Measurements from ENCODE around the gene INAFM1. TPM values are rescaled to one million over a fixed set of nuclear protein-coding genes. Genes with fewer than 3 reads are reported as not detected.
"Not testable (repeated sequence)": the region's sequence is repeated elsewhere in the genome, so short reads cannot be mapped to it uniquely, and the experiment has no call there.

The INAFM1 gene
- polyA plus RNA-seq, 1 donor = 9.2 TPM

DNA sequence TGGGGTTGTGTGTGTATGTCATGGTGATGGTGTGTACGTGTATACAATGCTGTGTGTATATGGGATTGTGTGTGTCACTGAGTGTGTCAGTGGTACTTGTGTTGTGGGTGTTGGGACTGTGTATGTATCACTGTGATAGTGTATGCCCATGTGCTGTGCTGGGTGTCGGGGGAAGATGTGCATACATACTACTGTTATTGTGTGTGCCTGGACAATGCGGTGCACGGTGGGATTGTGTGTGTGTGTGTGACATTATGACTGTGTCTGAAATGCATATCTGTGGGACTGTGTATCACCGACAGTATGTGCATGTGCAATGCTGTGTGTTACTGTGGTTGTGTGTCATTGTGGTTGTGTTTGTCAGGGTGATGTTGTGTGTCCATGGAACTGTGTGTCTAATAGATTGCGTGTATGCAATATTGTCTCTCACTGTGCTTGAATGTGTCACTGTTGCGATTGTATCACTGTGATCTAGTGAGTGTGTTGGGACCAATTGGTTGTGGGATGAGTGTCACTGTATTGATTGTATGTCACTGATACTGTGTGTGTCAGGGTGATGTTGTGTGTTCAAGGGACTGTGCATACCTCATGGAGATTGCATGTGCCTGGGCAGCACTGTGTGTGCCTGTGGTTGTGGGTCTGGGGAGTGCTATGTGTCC is 32.6 kb upstream of the INAFM1 start:
- Histone ChIP-seq H3K4me1 (ENCODE audit: control insufficient read depth, insufficient read depth, low read length) (peaks cover 23% of the 10 kb centered on the region), H3K27me3 (ENCODE audit: control insufficient read depth, insufficient read depth, low read length) (peaks cover 44% of the 10 kb centered on the region), H3K36me3 (ENCODE audit: control insufficient read depth, insufficient read depth, low read length) (no peaks in the 10 kb centered on the region), H3K9me3 (ENCODE audit: control insufficient read depth, low read depth, low read length) (peaks cover 4% of the 10 kb centered on the region), H3K27ac (ENCODE audit: low read length) (no peak overlapping the region), H3K4me3 (ENCODE audit: low read length) (no peak overlapping the region)
- no peak for DNase-seq
- 100% methylated on average over 1 of the region's 7 CpGs for WGBS (ENCODE audit: insufficient coverage, low lambda C conversion rate)

DNA sequence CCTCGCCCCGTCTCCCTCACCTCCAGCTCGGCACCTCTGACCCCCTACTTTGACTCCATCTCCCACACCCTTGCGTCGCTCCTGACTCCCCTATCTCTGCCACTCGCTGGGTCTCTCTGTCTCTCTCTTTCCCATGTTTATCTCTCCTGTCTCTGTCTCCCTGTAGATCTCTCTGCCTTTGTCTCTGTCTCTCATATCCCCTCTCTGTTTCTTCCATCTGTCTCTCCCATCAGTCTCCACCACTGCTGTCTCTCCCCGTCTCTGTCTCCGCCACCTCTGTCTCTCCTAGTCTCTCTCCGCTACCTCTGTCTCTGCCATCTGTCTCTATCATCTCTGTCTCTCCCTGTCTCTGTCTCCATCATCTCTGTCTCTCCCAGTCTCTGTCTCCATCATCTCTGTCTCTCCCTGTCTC is 31.3 kb upstream of the INAFM1 start:
- WGBS (ENCODE audit: insufficient coverage, low lambda C conversion rate) = 31% methylated on average over 3 of the region's 9 CpGs

DNA sequence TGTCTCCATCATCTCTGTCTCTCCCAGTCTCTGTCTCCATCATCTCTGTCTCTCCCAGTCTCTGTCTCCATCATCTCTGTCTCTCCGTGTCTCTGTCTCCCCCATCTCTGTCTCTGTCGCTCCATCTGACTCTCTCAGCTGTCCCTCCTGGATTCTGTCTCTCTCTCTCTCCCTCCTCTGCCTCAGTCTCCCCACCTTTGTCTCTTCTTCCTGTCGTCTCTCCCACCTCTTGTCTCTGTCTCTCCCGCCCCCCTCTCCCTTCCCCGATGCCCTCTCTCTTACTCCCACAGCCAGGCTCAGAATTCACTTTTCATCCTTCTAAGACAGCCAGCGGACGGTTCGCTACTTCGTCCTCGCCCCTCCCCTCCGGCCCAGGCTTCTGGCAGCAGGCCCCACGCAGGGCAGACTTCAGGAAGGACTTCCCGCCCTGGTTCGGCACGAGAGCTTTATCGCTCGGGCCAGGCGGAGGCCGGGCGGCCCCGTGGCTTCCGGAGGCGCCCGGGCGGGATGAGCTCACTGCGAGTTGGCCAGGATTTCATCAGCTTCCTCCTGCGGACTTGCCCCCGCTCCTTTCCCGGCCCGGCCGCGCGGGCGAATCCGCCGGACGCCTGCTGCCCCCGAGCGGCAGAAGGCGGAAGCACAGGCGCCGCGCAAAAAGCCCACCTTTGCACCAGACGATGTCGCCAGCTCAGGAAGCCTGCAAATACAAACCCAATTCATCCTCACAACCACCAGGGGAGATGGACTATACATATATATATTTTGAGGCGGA is 30.7 kb upstream of the INAFM1 start:
- peak overlapping the region; percentile 30 for H3K27ac ChIP-seq (ENCODE audit: low read length)

More for the DNA sequence above, 31.3 kb upstream of the INAFM1 start:
- Histone ChIP-seq H3K4me1 (ENCODE audit: control insufficient read depth, insufficient read depth, low read length) (peaks cover 23% of the 10 kb centered on the region), H3K9me3 (ENCODE audit: control insufficient read depth, low read depth, low read length) (peaks cover 4% of the 10 kb centered on the region), H3K27me3 (ENCODE audit: control insufficient read depth, insufficient read depth, low read length) (peaks cover 44% of the 10 kb centered on the region), H3K4me3 (ENCODE audit: low read length) (no peak overlapping the region), H3K27ac (ENCODE audit: low read length) (no peak overlapping the region), H3K36me3 (ENCODE audit: control insufficient read depth, insufficient read depth, low read length) (no peaks in the 10 kb centered on the region)
- no peak for DNase-seq

GRCh38 chr19:47247308-47247990 is 27.2 kb upstream of the INAFM1 start:
- H3K4me1 ChIP-seq (ENCODE audit: control insufficient read depth, insufficient read depth, low read length) = peaks cover 12% of the 10 kb centered on the region
- 76% methylated on average over 4 of the region's 25 CpGs for WGBS (ENCODE audit: insufficient coverage, low lambda C conversion rate)
- H3K9me3 ChIP-seq (ENCODE audit: control insufficient read depth, low read depth, low read length) = peaks cover 4% of the 10 kb centered on the region
- H3K27me3 ChIP-seq (ENCODE audit: control insufficient read depth, insufficient read depth, low read length) = peaks cover 11% of the 10 kb centered on the region
- peak; percentile 60 to 63 for DNase-seq
- no peak overlapping the region for H3K4me3 ChIP-seq (ENCODE audit: low read length)
- no peak overlapping the region for H3K27ac ChIP-seq (ENCODE audit: low read length)
- H3K36me3 ChIP-seq (ENCODE audit: control insufficient read depth, insufficient read depth, low read length) = no peaks in the 10 kb centered on the region

More for the DNA sequence above, 30.7 kb upstream of the INAFM1 start:
- no peaks in the 10 kb centered on the region for H3K36me3 ChIP-seq (ENCODE audit: control insufficient read depth, insufficient read depth, low read length)
- DNase-seq = peak; percentile 94 to 96
- H3K4me3 ChIP-seq (ENCODE audit: low read length) = peak overlapping the region; percentile 25
- H3K27me3 ChIP-seq (ENCODE audit: control insufficient read depth, insufficient read depth, low read length) = peaks cover 40% of the 10 kb centered on the region
- 10% methylated on average over 5 of the region's 46 CpGs for WGBS (ENCODE audit: insufficient coverage, low lambda C conversion rate)
- peaks cover 4% of the 10 kb centered on the region for H3K9me3 ChIP-seq (ENCODE audit: control insufficient read depth, low read depth, low read length)
- peaks cover 23% of the 10 kb centered on the region for H3K4me1 ChIP-seq (ENCODE audit: control insufficient read depth, insufficient read depth, low read length)

- not testable (repeated sequence) for H3K4me3 ChIP-seq (ENCODE audit: low read length); H3K9me3 ChIP-seq (ENCODE audit: control insufficient read depth, low read depth, low read length); H3K4me1 ChIP-seq (ENCODE audit: control insufficient read depth, insufficient read depth, low read length); H3K27ac ChIP-seq (ENCODE audit: low read length); DNase-seq; H3K36me3 ChIP-seq (ENCODE audit: control insufficient read depth, insufficient read depth, low read length); H3K27me3 ChIP-seq (ENCODE audit: control insufficient read depth, insufficient read depth, low read length)
- no CpG with 5 or more reads among the region's 8 CpGs for WGBS (ENCODE audit: insufficient coverage, low lambda C conversion rate)
These were observed 21.7 kb upstream of the INAFM1 start for GRCh38 chr19:47253016-47253415.

DNA sequence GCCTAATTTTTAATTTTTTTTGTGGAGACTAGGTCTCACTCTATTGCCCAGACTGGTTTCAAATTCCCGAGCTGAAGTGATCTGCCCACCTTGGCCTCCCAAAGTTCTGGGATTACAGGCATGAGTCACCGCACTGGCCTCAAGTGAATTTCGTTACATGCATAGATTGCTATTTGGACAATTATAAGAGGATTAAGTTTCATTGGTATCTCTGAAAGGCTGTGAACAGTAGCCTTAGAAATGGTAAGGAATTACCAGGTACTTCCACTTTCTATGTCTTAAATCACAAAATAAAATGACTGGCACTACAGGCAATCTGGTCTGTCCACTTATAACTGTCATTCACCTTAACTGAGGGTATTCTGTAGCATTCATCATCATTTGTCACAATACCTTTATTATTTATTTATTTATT is 21.2 kb upstream of the INAFM1 start:
- no peak for DNase-seq
- WGBS (ENCODE audit: insufficient coverage, low lambda C conversion rate) = no CpG with 5 or more reads among the region's 3 CpGs
- Histone ChIP-seq H3K4me1 (ENCODE audit: control insufficient read depth, insufficient read depth, low read length) (peaks cover 12% of the 10 kb centered on the region), H3K9me3 (ENCODE audit: control insufficient read depth, low read depth, low read length) (no peaks in the 10 kb centered on the region), H3K36me3 (ENCODE audit: control insufficient read depth, insufficient read depth, low read length) (peaks cover 3% of the 10 kb centered on the region), H3K27ac (ENCODE audit: low read length) (no peak overlapping the region), H3K27me3 (ENCODE audit: control insufficient read depth, insufficient read depth, low read length) (no peaks in the 10 kb centered on the region), H3K4me3 (ENCODE audit: low read length) (no peak overlapping the region)

DNA sequence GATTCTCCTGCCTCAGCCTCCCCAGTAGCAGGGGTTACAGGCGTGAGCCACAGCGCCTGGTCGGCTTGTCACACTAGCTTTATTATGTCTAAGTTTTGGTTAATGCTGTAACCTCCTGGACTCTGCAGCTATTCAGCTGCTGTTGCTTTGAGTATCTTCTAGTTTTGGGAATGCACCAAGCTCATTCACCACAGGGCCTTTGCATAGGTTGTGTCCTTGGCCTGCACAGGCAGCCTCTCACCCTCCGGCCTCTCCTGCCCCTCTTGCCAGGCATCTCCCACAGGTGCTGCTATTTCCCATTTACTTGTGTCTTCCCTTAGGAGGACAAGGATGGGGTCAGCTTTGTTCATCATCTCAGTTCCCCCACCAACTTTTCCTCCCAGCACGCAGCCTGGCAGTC is 20.7 kb upstream of the INAFM1 start:
- H3K27ac ChIP-seq (ENCODE audit: low read length) = no peak overlapping the region
- peaks cover 16% of the 10 kb centered on the region for H3K4me1 ChIP-seq (ENCODE audit: control insufficient read depth, insufficient read depth, low read length)
- no CpG with 5 or more reads among the region's 5 CpGs for WGBS (ENCODE audit: insufficient coverage, low lambda C conversion rate)
- DNase-seq = no peak
- H3K9me3 ChIP-seq (ENCODE audit: control insufficient read depth, low read depth, low read length) = no peaks in the 10 kb centered on the region
- peaks cover 8% of the 10 kb centered on the region for H3K36me3 ChIP-seq (ENCODE audit: control insufficient read depth, insufficient read depth, low read length)
- no peaks in the 10 kb centered on the region for H3K27me3 ChIP-seq (ENCODE audit: control insufficient read depth, insufficient read depth, low read length)
- H3K4me3 ChIP-seq (ENCODE audit: low read length) = no peak overlapping the region

DNA sequence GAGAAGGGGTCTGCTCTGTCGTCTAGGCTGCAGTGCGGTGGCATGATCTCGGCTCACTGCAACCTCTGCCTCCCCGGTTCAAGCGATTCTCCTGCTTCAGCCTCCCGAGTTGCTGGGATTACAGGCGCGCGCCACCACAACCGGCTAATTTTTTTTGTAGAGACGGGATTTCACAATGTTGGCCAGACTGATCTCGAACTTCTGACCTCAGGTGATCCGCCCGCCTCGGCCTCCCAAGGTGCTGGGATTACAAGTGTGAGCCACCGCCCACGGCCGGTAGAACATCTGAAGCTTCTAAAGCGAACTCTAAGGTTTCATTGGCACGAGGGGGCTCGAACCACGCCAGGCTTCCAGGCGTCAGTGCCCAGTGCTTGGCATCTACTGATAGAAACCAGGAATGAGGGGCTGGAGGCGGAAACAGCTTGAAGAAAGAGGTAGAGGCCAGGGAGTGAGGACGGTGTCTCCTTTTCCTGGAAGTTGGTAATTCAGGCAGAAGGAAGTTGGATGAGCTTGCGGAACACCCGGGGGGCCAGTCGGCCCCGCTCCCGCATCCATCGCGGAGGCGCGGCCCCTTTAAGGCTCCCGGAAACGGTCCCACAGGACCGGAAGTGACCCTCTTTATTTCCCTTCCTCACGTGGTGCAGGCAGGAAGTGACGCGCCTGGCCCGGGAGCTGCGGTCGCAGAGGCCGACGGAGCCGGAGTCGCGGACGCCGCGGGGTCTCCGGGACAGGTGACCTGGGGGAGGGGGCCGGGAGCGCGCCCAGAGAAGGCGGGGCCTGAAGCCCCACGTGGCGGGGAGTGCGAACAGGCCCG is 18.6 kb upstream of the INAFM1 start, which contains the start of gene CCDC9:
CCDC9 (plus strand) TSS at position 647 of the 814 bp plus-strand sequence. CDS start 1,876 bp downstream, outside the sequence.
- peaks cover 29% of the 10 kb centered on the region for H3K36me3 ChIP-seq (ENCODE audit: control insufficient read depth, insufficient read depth, low read length)
- DNase-seq = peak; percentile 96 to 97
- H3K9me3 ChIP-seq (ENCODE audit: control insufficient read depth, low read depth, low read length) = no peaks in the 10 kb centered on the region
- WGBS (ENCODE audit: insufficient coverage, low lambda C conversion rate) = 40% methylated on average over 2 of the region's 60 CpGs
- H3K27ac ChIP-seq (ENCODE audit: low read length) = peak within 1 kb of the TSS; percentile 98
- H3K4me1 ChIP-seq (ENCODE audit: control insufficient read depth, insufficient read depth, low read length) = peaks cover 16% of the 10 kb centered on the region
- H3K4me3 ChIP-seq (ENCODE audit: low read length) = peak within 1 kb of the TSS; percentile 87
- no peaks in the 10 kb centered on the region for H3K27me3 ChIP-seq (ENCODE audit: control insufficient read depth, insufficient read depth, low read length)

DNA sequence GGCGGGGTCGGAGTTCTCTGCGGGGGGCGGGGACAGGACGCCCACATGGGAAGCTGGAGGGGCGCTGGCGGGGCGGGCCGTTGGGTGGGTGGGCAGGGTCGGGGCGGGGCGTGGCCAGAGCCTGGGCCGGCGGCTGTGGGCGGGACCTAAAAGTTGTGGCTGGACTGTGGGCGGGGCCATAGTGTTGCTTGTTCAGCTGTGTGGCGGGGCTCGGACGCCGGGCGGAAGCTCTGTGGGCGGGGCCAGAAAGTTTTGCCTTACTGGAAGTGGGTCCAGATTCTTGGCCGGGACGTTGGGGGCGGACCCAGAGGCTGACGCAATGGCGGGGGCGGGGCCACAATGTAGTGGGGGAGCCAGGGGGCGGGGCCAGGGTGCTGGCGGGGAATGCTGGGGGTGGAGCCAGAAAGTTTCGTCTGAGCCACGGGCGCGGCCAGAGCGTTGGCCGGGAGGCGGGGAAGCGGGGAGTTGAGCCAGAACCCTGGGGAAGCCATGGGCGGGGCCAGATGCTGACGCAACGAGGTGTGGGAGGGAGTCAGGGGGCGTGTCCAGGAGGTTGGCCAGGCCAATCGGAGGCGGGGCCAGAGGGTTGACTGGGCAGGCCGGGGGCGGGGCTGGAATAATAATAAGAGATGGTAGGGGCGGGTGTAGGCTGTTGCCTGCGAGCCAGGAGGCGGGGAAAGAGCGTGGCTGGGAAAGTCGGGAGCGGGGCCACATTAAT is 17.8 kb upstream of the INAFM1 start:
- Histone ChIP-seq H3K36me3 (ENCODE audit: control insufficient read depth, insufficient read depth, low read length) (peaks cover 33% of the 10 kb centered on the region), H3K27me3 (ENCODE audit: control insufficient read depth, insufficient read depth, low read length) (no peaks in the 10 kb centered on the region), H3K9me3 (ENCODE audit: control insufficient read depth, low read depth, low read length) (no peaks in the 10 kb centered on the region), H3K4me3 (ENCODE audit: low read length) (peak overlapping the region; percentile 87), H3K4me1 (ENCODE audit: control insufficient read depth, insufficient read depth, low read length) (peaks cover 16% of the 10 kb centered on the region), H3K27ac (ENCODE audit: low read length) (peak overlapping the region; percentile 98)
- DNase-seq = peak; percentile 99
- WGBS (ENCODE audit: insufficient coverage, low lambda C conversion rate) = no CpG with 5 or more reads among the region's 52 CpGs
